ENCODE data around the gene C1orf87. TPM values are rescaled to one million over a fixed set of nuclear protein-coding genes. Genes with fewer than 3 reads are reported as not detected.

Gene C1orf87
- not detected for polyA plus RNA-seq (2013, experiment 1 of 2; ENCODE audit: insufficient read length)
- not detected for polyA plus RNA-seq (2013, experiment 2 of 2; ENCODE audit: insufficient read length)

GRCh38 chr1:60073605-60074278 lies at the start of gene C1orf87:
TSS of gene C1orf87 (minus strand) at chr1:60073770. CDS start at chr1:60072643, 1,127 bp downstream.
- no peak for DNase-seq

GRCh38 chr1:60118085-60118484 lies 44.5 kb upstream of the C1orf87 start:
- peak; percentile 35 for DNase-seq

GRCh38 chr1:60114745-60115318 lies 41.3 kb upstream of the C1orf87 start:
- no peak for DNase-seq

GRCh38 chr1:60113596-60113995 lies 40.0 kb upstream of the C1orf87 start:
- no peak for DNase-seq

- DNase-seq, result no peak
Measured at GRCh38 chr1:60113028-60113427, 39.5 kb upstream of the C1orf87 start.

GRCh38 chr1:60111716-60112115 lies 38.1 kb upstream of the C1orf87 start:
- DNase-seq, result no peak

GRCh38 chr1:60111118-60111517 lies 37.5 kb upstream of the C1orf87 start:
- DNase-seq, result no peak

GRCh38 chr1:60108196-60108595 lies 34.6 kb upstream of the C1orf87 start:
- DNase-seq, result peak; percentile 36

- DNase-seq, result no peak
Measured at GRCh38 chr1:60103186-60103585, 29.6 kb upstream of the C1orf87 start.

- no peak for DNase-seq
Measured at GRCh38 chr1:60102267-60103061, 28.9 kb upstream of the C1orf87 start.

GRCh38 chr1:60101516-60101915 lies 27.9 kb upstream of the C1orf87 start:
- no peak for DNase-seq

- no peak for DNase-seq
Measured at GRCh38 chr1:60091195-60091715, 17.7 kb upstream of the C1orf87 start.

- no peak for DNase-seq
Measured at GRCh38 chr1:60090655-60091054, 17.1 kb upstream of the C1orf87 start.

GRCh38 chr1:60088620-60089155 lies 15.1 kb upstream of the C1orf87 start:
- DNase-seq, result peak; percentile 20

- DNase-seq, result no peak
Measured at GRCh38 chr1:60087681-60088080, 14.1 kb upstream of the C1orf87 start.

- peak; percentile 72 for DNase-seq
Measured at GRCh38 chr1:60078182-60078581, 4.6 kb upstream of the C1orf87 start.

- peak; percentile 36 for DNase-seq
Measured at GRCh38 chr1:60071296-60071695, 2.3 kb downstream of the C1orf87 start.

- DNase-seq, result peak; percentile 29
Measured at GRCh38 chr1:60069691-60070090, 3.9 kb downstream of the C1orf87 start.

- DNase-seq, result peak; percentile 93
Measured at GRCh38 chr1:60068393-60069045, 5.1 kb downstream of the C1orf87 start.

- DNase-seq, result peak; percentile 53
Measured at GRCh38 chr1:60066001-60066400, 7.6 kb downstream of the C1orf87 start.

- DNase-seq, result no peak
Measured at GRCh38 chr1:60065199-60065598, 8.4 kb downstream of the C1orf87 start.

GRCh38 chr1:60063561-60063960 lies 10.0 kb downstream of the C1orf87 start:
- DNase-seq, result no peak

All from fibroblast of skin of scalp (primary cell).